Measurements from ENCODE around the gene OPHN1.

DNA sequence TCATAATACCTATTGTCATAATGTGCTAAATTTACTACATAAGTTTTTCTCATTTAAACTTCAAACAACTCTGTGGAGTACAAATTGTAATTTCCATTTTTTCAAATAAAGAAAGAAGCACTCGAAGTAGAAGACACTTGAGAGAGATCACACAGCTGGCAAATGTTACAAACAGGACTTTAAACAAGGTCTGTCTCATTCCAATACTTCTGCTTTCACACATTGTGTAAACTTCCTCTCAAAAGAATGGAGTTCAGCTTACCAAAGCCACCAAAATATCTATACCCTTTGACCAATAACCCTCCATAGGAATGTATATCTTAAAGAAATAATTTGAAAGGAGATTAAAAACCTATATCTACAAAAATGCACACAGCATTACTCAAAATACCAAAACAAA lies 88.3 kb downstream of the OPHN1 start:
- TF ChIP-seq POLR2AphosphoS5 (IDR thresholded peaks at IDR 0.05) (no peak), EZH2 (IDR thresholded peaks at IDR 0.05; ENCODE audit: borderline replicate concordance, insufficient read depth, low read length, poor library complexity, severe bottlenecking) (no peak), SMC3 (conservative IDR thresholded peaks at IDR 0.05; ENCODE audit: poor library complexity) (no peak), RAD21 (conservative IDR thresholded peaks at IDR 0.05) (no peak), EP300 (conservative IDR thresholded peaks at IDR 0.05; ENCODE audit: poor library complexity, severe bottlenecking) (no peak), TAF1 (IDR thresholded peaks at IDR 0.05; ENCODE audit: low read depth) (no peak), MXI1 (conservative IDR thresholded peaks at IDR 0.05; ENCODE audit: poor library complexity, severe bottlenecking) (no peak)
- TF ChIP-seq, protein P1, sequence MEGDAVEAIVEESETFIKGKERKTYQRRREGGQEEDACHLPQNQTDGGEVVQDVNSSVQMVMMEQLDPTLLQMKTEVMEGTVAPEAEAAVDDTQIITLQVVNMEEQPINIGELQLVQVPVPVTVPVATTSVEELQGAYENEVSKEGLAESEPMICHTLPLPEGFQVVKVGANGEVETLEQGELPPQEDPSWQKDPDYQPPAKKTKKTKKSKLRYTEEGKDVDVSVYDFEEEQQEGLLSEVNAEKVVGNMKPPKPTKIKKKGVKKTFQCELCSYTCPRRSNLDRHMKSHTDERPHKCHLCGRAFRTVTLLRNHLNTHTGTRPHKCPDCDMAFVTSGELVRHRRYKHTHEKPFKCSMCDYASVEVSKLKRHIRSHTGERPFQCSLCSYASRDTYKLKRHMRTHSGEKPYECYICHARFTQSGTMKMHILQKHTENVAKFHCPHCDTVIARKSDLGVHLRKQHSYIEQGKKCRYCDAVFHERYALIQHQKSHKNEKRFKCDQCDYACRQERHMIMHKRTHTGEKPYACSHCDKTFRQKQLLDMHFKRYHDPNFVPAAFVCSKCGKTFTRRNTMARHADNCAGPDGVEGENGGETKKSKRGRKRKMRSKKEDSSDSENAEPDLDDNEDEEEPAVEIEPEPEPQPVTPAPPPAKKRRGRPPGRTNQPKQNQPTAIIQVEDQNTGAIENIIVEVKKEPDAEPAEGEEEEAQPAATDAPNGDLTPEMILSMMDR (IDR thresholded peaks at IDR 0.05; ENCODE audit: poor library complexity, severe bottlenecking): no peak
- TF ChIP-seq, protein P2, sequence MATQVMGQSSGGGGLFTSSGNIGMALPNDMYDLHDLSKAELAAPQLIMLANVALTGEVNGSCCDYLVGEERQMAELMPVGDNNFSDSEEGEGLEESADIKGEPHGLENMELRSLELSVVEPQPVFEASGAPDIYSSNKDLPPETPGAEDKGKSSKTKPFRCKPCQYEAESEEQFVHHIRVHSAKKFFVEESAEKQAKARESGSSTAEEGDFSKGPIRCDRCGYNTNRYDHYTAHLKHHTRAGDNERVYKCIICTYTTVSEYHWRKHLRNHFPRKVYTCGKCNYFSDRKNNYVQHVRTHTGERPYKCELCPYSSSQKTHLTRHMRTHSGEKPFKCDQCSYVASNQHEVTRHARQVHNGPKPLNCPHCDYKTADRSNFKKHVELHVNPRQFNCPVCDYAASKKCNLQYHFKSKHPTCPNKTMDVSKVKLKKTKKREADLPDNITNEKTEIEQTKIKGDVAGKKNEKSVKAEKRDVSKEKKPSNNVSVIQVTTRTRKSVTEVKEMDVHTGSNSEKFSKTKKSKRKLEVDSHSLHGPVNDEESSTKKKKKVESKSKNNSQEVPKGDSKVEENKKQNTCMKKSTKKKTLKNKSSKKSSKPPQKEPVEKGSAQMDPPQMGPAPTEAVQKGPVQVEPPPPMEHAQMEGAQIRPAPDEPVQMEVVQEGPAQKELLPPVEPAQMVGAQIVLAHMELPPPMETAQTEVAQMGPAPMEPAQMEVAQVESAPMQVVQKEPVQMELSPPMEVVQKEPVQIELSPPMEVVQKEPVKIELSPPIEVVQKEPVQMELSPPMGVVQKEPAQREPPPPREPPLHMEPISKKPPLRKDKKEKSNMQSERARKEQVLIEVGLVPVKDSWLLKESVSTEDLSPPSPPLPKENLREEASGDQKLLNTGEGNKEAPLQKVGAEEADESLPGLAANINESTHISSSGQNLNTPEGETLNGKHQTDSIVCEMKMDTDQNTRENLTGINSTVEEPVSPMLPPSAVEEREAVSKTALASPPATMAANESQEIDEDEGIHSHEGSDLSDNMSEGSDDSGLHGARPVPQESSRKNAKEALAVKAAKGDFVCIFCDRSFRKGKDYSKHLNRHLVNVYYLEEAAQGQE (IDR thresholded peaks at IDR 0.05; ENCODE audit: borderline replicate concordance): no peak
